Measurements from ENCODE around the gene NAV3.

NAV3 gene

GRCh38 chr12:78260976-78261375 lies 430.3 kb downstream of the NAV3 start:
- H3K4me3 ChIP-seq (ENCODE audit: low read depth, low read length), result no peak overlapping the region
- TF ChIP-seq CTCF (IDR thresholded peaks at IDR 0.05; ENCODE audit: borderline replicate concordance, insufficient read depth, low read depth, low read length), result no peak

GRCh38 chr12:78261901-78262300 lies 431.2 kb downstream of the NAV3 start:
- TF ChIP-seq CTCF (IDR thresholded peaks at IDR 0.05; ENCODE audit: borderline replicate concordance, insufficient read depth, low read depth, low read length), result no peak
- H3K4me3 ChIP-seq (ENCODE audit: low read depth, low read length), result no peak overlapping the region
